Measurements from ENCODE around the gene TRIM41. TPM values are rescaled to one million over a fixed set of nuclear protein-coding genes. Genes with fewer than 3 reads are reported as not detected.

The TRIM41 gene
- total RNA-seq, 1 donor = 15.9 TPM

GRCh38 chr5:181186022-181186421 is 37.1 kb upstream of the TRIM41 start:
- Histone ChIP-seq H3K4me3 (ENCODE audit: insufficient read depth, low read length) (no peak overlapping the region), H3K36me3 (ENCODE audit: insufficient read depth, low read length) (no peaks in the 10 kb centered on the region), H3K27me3 (ENCODE audit: insufficient read depth, low read length) (no peaks in the 10 kb centered on the region), H3K27ac (ENCODE audit: low read depth, low read length) (no peak overlapping the region), H4K20me1 (ENCODE audit: insufficient read depth, low read length) (peaks cover 3% of the 10 kb centered on the region), H2AFZ (ENCODE audit: low read length) (no peak overlapping the region), H3K79me2 (ENCODE audit: insufficient read depth, low read length) (no peaks in the 10 kb centered on the region), H3K4me2 (ENCODE audit: insufficient read depth, low read length) (no peak overlapping the region), H3K4me1 (ENCODE audit: insufficient read depth, low read length) (peaks cover 18% of the 10 kb centered on the region), H3K9me3 (ENCODE audit: low read depth, low read length) (no peaks in the 10 kb centered on the region)
- no peak for DNase-seq (ENCODE audit: insufficient read length, low spot score, missing footprints)
- TF ChIP-seq CTCF (IDR thresholded peaks at IDR 0.05; ENCODE audit: extremely low read depth, low read depth, low read length) = no peak

DNA sequence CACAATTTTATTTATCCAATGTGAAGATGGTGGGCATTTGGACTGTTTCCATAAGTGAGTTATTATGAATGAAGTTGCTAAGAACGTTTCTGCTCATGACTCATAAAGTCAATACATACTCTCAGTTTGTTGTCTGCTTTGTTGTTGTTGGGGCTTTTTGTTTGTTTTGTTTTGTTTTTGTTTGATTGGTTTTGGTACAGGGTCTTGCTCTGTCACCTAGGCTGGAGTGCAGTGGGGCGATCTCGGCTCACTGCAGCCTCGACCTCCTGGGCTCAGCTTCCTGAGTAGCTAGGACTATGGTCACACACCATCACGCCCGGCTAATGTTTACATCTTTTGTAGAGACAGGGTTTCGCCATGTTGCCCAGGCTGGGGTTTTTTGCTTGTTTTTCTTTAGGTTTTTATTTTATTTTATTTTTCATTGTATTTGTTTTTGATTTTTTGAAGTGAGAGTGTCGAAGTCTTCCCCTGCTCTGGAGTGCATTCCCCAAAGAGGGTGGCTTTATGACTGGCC is 36.0 kb upstream of the TRIM41 start:
- no peak for TF ChIP-seq CTCF (IDR thresholded peaks at IDR 0.05; ENCODE audit: extremely low read depth, low read depth, low read length)
- H3K36me3 ChIP-seq (ENCODE audit: insufficient read depth, low read length) = no peaks in the 10 kb centered on the region
- H3K4me1 ChIP-seq (ENCODE audit: insufficient read depth, low read length) = peaks cover 18% of the 10 kb centered on the region
- H3K79me2 ChIP-seq (ENCODE audit: insufficient read depth, low read length) = no peaks in the 10 kb centered on the region
- DNase-seq (ENCODE audit: insufficient read length, low spot score, missing footprints) = no peak
- H3K9me3 ChIP-seq (ENCODE audit: low read depth, low read length) = no peaks in the 10 kb centered on the region
- peak overlapping the region; percentile 30 for H3K27ac ChIP-seq (ENCODE audit: low read depth, low read length)
- H3K4me3 ChIP-seq (ENCODE audit: insufficient read depth, low read length) = peak overlapping the region; percentile 71
- peak overlapping the region; percentile 84 for H3K4me2 ChIP-seq (ENCODE audit: insufficient read depth, low read length)
- H3K27me3 ChIP-seq (ENCODE audit: insufficient read depth, low read length) = no peaks in the 10 kb centered on the region
- peak overlapping the region; percentile 78 for H2AFZ ChIP-seq (ENCODE audit: low read length)
- H4K20me1 ChIP-seq (ENCODE audit: insufficient read depth, low read length) = peaks cover 3% of the 10 kb centered on the region

DNA sequence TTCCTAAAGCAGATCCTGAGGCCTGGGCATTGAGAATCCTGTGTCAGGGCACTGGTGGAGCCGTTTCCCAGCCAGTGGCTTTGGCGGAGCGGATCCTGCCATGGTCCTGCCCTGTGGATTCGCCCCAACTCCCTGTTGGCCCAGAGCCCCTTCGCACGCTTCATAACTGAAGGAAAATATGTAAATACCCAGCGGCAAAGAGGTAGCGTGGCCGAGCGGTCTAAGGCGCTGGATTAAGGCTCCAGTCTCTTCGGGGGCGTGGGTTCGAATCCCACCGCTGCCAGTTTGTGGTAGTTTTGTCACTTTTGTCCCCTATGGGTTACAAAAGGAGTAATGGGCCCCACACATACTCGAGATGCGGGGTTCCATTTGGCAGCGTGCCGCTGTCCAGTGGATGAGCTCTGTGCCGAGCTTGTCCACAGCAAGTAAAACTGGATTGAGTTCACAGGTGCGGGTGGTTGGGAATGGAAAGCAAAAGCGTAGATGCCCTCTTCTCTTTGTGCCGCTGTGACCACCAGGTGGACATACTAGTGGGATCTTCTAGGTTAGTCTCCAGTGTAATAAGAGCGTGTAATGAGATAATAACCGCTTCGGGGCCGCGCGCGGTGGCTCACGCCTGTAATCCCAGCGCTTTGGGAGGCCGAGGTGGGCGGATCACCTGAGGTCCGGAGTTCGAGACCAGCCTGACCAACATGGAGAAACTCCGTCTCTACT is 35.4 kb upstream of the TRIM41 start:
- H3K4me1 ChIP-seq (ENCODE audit: insufficient read depth, low read length) = peaks cover 23% of the 10 kb centered on the region
- no peaks in the 10 kb centered on the region for H3K36me3 ChIP-seq (ENCODE audit: insufficient read depth, low read length)
- H2AFZ ChIP-seq (ENCODE audit: low read length) = peak overlapping the region; percentile 78
- no peaks in the 10 kb centered on the region for H3K27me3 ChIP-seq (ENCODE audit: insufficient read depth, low read length)
- peak overlapping the region; percentile 84 for H3K4me2 ChIP-seq (ENCODE audit: insufficient read depth, low read length)
- H3K9me3 ChIP-seq (ENCODE audit: low read depth, low read length) = no peaks in the 10 kb centered on the region
- H4K20me1 ChIP-seq (ENCODE audit: insufficient read depth, low read length) = peaks cover 3% of the 10 kb centered on the region
- H3K79me2 ChIP-seq (ENCODE audit: insufficient read depth, low read length) = no peaks in the 10 kb centered on the region
- peak; percentile 38 for TF ChIP-seq CTCF (IDR thresholded peaks at IDR 0.05; ENCODE audit: extremely low read depth, low read depth, low read length)
- H3K27ac ChIP-seq (ENCODE audit: low read depth, low read length) = peak overlapping the region; percentile 58
- H3K4me3 ChIP-seq (ENCODE audit: insufficient read depth, low read length) = peak overlapping the region; percentile 71
- peak; percentile 93 for DNase-seq (ENCODE audit: insufficient read length, low spot score, missing footprints)

GRCh38 chr5:181188700-181189362 is 34.2 kb upstream of the TRIM41 start:
- Histone ChIP-seq H4K20me1 (ENCODE audit: insufficient read depth, low read length) (peaks cover 3% of the 10 kb centered on the region), H3K79me2 (ENCODE audit: insufficient read depth, low read length) (no peaks in the 10 kb centered on the region), H3K4me3 (ENCODE audit: insufficient read depth, low read length) (peak overlapping the region; percentile 71), H3K27ac (ENCODE audit: low read depth, low read length) (peak overlapping the region; percentile 80), H3K4me2 (ENCODE audit: insufficient read depth, low read length) (peak overlapping the region; percentile 95), H3K9me3 (ENCODE audit: low read depth, low read length) (no peaks in the 10 kb centered on the region), H3K27me3 (ENCODE audit: insufficient read depth, low read length) (no peaks in the 10 kb centered on the region), H2AFZ (ENCODE audit: low read length) (peak overlapping the region; percentile 88), H3K4me1 (ENCODE audit: insufficient read depth, low read length) (peaks cover 24% of the 10 kb centered on the region), H3K36me3 (ENCODE audit: insufficient read depth, low read length) (no peaks in the 10 kb centered on the region)
- TF ChIP-seq CTCF (IDR thresholded peaks at IDR 0.05; ENCODE audit: extremely low read depth, low read depth, low read length) = no peak
- DNase-seq (ENCODE audit: insufficient read length, low spot score, missing footprints) = peak; percentile 84
